ENCODE measurements around the gene RENBP.

RENBP gene

DNA sequence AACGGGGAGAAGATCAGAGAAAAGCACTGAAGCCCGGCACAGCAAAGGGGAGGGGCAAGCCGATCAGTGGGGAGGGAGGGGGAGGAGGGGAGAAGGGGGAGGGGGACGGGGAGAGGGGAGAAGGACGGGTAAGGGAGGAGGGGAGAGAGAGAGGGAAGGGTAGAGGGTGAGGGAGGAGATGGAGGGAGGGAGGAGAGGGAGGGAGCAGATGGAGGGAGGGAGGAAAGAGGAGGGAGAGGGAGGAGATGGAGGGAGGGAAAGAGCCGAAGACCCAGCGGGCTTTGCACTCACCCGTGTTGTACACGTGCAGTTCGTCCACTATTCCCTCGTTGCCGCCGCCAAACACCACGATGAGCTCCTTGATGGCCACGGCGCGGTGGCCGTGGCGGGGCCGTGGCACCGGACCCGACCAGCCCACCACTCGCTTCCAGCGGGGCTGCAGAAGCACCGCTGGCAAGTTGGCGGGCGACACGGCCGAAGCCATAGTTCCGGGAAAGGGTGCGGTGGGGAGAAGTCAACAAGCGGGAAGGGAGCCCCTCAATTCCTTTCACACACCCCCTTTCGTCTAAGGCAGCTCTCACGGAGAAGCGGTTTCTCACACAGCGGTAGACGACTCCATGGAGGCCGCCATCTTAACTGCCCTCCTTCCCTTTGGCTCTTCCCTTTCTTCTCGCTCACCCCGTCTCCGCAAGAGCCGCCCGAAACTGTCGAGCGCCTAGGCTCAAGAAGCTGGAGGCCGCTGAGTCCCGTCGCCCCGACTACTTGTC is 26.1 kb upstream of the RENBP start:
- peak; percentile 69 for DNase-seq

DNA sequence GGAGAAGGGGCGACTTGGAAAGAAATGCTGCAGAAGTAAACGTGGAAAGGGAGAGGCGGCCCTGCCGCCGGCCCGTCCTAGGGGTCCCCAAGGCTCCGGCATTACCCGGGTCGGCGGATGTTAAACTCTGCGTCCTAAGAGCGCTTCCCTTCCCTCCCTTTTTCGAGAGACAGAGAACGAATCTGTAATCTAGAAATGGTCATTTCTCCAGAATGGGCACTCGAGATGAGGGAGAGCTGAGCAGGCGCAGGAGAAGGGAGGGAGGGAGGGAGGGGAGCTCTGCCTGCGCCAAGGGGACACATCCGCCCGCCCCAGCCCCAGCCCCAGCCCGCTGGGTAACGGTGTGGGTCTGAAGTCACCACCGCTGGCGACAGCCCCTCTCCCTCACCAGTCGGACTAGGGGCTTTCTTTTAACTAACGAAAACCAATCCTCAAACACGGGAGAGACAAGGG is 25.5 kb upstream of the RENBP start:
- DNase-seq = peak; percentile 57

DNA sequence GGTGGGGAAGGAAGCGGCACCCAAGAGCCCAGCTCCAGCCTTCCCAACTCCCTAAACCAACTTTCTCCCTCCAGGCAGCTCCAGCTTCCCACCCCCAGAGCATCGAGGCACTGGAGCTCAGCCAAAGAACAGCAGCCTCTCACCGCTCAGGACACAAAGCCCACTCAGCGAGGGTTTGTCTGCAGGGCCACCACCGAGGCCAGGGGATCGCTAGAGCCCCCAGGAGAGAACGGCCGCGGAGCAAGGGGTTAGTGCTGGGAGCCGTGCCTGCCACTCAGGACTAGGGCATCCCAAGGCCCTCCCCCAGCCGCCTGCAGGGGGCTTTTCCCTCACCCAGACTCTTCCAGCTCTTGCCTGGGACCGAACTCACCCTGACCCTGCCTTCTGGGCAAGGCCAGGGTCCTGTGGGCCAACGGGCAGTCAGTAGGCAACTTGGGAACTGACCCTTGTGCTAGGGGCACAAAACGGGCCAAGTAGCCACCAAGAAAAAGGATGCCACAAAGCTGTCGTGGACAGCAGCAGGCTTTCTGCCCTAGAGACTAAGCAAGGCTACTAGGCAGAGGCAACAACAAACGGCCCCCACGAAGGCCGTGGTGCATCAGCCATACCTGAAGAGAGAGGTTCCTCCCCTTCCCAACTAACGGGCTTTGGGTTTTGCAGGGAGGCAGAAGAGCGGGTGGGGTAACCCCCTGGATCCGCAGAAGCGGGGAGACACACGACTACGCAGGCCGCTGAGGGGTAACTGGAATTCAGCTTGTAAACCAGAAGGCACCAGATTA is 24.9 kb upstream of the RENBP start:
- no peak for DNase-seq

DNA sequence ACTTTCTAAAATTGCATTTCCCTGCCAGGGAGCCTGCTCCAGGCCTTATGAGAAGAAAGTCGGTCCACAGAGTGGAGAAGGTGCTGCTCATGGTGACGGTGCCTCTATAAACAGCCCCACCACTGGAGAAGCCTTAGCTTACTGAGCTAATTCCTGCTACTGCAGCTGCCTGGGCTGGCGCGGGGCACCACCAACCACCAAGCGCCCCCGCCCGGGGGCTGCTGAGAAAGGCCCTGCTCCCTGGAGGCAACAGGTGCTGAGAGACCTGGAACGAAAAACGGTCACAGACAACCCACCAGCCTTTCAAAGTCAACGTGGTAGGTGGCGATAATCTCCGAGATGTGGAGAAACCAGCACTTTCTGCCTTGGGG is 24.3 kb upstream of the RENBP start:
- DNase-seq = no peak

DNA sequence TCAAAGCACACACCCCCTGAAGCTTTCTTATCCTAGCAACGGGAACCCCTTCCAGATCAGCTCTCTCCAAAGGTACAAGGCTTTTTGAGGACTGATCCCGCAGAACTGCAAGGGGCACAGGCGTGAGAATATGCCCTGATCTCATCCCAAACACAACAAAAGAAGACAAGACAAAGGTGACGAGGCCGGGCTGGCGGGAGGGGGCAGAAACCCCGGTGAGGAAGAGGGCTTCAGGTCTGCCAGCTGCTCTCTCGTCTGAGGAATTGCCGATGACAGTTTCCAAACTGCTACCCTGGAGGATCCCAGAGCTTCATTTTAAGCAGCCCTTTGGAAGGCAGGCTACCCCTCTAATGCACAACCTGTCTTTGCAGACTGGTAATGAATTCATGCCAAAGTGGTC is 23.8 kb upstream of the RENBP start:
- no peak for DNase-seq

DNA sequence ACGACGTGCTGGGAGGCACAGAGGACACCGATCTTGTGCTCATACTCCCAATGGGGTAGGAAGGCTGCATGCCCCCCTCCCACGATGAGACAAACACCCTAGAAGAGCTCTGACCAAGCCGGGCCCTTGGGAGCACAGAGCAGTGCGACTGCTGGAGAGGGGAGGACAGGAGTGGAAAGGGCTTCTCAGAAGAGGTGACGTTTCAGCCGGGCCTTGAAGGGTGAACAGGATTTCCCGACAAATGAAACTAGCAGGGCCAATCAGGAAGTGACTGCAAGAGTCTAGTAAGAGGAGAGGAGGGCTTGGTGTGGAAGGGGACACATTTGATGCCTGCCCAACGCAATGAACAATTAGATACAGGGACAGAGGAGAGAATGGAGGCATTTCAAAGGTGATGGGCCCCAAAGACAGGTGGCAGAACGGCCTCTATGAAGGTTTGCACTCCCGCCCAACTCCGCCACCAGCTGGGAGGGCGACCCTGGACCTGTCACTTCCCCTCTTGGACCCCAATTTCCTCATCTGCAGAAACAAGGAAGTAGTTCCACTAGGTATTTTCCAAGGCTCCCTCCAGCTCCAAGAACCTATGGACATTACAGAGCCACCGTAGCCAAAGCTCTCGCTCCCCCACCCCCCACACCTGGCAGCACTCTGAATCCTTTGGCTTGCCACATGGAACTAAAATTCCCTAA is 23.2 kb upstream of the RENBP start:
- DNase-seq = no peak

DNA sequence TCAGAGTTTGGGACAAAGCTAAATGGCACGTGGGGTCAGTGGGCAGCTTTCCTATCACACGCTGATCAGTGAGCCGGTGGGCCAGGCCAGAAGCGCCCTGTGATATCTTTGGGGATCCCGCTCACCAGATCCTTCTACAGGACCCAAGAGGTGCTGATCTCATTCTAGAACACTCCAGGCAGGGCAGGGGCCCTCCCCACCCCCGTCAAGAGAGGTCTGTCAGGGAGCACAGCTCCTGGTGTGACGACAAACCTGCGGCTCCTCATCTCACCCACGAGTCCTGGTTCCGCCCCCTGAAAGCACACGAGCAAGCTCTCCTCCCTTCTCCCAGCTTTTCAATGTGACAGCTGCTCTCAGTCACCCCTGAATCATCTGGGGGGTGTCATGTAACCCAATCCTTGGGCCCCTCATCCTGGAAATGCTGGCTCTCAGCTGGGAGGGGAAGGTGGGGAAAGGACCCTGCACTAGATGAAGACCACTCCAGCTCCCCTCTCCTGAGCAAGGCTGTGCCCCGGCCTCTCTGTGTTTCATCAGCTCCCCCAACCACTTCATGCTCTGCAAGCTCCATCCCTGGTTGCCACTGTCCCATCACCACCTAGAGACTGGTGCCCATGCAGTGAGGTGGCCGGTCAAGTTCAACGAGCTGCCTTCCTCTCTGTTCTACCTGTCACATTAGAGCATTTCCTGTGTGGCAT is 22.5 kb upstream of the RENBP start:
- no peak for DNase-seq

DNA sequence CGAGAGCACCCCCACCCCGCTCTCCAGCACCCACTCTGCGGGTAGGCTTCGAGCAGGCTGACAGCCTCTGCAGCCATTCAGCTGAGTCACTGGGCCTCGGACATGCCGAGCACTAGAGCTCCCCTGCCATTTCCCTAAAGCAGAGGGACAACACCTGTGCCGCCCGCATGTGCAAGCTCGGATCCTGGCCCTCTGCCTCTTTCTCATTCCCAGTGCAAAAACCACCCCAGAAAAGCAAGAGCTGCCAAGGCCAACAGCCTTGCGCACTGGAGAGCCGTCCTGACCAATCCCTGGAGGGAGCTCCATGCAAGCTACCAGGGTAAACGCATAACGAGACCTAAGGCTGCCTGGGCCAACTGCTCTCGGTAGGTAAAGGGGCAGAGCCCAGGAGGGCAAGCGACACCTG is 21.8 kb upstream of the RENBP start:
- no peak for DNase-seq

DNA sequence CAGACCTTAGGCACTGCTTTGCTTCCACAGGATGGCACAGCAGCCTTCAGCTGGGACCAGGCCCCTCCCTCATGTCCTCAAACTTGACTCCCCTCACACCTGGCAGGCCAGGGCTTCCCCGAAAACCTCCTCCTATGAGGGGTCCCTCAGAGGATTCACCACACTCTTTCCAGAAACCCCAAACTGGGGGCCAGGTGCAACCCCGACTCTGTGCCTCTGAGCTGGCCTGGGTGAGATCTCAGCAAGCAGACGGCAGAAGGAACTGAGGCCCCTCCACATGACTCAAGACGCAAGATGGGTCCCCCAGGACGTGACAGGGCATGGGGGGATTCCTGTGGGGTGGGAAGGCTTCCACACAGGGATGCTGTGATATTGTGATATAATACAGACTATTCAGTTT is 21.0 kb upstream of the RENBP start:
- DNase-seq = no peak

DNA sequence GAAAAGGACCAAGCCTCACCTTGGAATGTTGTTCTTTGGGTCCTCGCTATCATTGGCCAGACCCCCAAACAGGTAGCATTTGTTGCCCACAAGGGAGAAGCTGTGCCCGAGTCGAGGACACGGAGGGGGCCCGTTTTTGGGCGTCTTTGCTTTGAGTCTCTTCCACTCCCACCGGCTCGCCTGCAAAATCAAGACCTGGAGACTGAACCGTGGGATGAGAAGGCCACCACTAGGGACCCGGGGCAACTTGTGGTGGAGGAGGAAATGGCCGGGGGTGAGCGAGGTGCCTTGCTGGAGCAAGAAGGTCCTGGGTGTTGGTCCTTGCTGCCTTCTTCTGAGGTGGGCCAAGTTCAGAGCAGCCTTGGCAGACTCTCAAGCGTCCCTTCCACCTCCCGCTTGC is 19.7 kb upstream of the RENBP start:
- no peak for DNase-seq

DNA sequence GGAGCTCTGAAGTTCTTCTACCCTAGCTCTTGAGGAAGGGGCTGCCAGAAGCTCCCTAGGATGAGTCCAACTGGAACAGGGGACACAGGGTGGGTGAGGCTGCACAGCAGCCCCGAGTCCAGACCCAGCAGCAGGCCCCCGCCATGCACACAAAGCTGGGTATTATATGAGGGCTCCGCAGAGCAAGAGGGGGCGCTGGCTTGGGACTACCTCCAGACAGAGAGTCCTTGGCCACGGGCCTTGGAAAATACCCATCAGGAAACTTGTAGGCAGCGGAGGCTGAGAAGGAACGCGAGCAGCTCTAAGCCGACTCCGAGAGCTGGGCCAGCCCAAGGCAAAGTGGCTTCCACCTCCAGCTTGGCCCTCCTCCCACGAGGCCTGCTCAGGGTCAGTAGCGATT is 19.1 kb upstream of the RENBP start:
- DNase-seq = no peak

DNA sequence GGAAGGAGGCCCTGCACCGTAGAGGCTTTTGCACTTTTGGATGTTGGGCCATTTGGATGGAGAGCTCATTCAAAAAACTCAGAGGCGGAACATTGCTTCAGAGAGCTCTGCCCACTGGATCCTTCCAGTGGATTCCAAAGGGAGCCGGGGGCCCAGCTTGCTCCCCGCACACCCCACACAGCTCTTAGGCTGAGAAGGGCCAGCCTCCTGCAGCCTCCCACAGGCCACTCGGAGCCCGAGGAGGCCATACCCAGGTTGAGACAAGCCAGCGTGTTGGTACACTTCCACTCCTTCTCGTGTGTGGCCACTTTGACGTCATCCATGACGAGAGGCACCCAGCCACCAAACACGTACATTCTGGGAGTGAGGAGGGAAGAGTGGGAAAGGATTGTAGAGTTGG is 16.8 kb upstream of the RENBP start:
- DNase-seq = no peak

DNA sequence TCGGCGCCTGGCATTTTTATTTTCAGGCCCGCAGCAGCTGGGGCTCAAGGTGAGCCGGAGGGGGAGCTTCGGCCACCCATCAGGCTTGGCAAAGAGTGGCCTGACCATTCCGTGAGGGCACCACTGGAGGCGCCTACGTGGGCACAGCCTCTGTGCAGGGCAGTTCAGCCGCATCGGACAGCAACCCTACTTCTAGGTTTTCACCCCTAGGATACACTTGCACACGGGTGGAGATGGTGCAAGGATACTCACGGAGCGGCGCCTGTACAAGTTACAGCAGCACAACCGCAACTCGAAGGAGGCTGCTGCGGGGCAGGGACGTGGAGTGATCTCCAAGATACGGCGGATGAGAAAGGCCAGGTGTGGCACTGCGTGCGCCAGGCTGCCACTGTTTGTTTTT is 16.3 kb upstream of the RENBP start:
- DNase-seq = no peak

DNA sequence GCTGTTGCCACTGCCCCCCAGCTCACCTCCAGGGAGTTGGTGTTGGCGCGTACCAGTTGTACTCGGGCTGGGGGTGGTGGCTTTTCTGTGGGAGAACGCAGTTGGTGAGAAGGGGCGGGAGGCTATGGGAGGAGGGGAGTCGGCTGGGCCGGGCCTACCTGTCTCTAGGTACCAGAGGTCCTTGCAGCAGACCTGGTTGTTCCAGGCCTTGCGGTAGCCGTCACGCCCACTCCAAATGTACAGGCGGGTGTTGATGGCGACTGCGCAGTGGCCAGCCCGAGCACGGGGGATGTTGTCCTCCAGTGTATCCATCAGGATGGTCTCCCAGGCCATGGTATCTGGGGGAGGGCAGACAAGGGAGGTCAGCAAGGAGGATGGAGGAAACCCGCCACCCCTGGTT is 15.6 kb upstream of the RENBP start:
- DNase-seq = no peak

DNA sequence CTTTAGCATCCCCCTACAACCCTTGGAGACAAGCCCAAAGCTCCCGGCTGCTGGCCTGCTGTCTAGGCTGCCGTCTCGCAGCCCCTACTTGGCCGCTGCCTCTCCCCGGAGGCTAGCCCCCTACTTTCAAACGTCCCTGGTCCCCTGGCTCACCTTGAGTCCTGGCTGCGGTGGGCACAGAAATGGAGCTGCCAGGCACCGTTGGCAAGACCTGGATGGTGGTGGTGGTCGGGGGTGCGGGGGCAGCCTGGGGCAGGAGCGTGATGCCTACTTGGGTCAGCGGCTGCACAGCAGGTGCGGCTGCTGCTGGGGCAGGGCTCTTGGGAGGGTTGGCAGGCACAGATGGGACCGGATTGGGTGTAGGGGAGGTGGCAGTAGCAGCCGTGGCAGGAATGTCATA is 15.2 kb upstream of the RENBP start:
- no peak for DNase-seq

DNA sequence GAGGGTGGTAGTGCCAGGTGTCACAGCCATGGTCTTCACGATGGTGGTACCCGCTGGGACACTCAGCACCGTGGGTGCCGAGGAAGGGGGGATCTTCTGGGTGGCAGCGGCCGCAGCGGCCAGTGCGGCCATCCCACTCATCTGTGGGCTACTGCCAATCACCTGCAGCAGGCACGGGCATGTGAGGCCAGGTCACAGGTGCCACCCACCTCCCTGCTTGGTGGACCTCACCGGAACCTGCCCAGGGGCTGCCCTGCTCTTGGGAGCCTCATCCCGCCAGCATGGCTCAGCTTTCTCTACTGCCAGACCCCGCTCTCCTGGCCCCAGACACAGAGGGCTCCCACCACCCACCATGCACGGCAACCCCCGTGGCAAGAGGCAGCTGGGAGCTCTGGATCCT is 14.2 kb upstream of the RENBP start:
- DNase-seq = no peak

DNA sequence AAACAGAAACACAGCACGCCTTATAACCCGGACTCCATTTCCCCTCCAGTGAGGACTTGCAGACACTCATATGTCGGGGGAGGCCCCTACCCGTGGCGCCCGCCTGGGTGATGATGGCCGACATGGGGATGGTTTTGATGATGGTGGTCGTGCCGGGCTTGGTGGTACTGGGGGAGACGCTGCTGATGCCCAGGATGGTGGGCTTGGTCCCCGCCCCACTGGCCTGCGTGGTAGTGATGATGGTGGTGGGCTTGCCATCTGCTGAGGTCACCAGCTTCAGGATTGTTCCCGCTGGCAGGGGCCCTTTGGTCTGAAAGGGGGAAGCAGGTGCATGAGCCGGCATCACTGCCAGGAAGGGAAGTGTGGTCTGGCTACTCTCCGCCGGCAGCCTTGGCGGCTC is 12.8 kb upstream of the RENBP start:
- no peak for DNase-seq

DNA sequence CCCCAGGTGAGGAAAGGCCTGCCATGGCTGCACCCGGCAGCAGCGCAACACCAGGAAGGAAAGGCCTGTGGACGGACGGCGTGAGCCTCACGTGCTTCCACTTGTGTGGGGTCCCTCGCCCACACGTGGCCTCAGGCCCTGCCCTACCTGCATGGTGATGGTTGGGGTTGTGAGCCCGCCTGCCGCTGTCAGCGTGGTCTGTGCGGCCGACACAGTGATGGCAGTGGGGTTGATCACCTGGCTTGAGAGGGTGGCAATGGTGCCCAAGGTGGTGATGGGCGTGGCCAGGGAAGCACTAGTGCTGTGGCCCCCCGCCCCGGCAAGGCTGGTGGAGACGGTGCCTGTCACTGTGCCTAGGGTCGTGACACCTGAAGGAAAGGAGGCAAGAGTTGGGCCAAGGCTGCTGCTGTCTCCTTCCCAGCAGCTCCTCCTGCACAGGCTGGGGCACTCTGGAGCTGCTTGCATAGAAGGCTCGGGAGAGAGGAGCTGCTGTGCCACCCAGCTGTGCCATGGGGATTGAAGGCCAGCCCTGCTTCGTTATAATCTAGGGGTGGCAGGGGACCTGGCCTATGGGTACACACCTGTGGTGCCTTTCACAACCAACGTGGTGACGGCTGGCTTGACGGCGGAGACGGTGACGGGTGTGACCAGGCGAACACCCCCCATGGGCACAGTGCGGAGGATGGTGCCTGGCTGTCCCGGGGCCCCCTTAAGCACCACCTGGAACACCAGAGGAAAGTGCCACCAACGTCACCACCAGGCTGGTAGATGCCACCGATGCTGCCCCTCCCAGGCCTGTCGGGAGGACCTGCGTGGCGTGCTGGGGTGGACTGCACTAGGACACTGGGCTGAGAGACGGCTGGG is 11.8 kb upstream of the RENBP start:
- no peak for DNase-seq

DNA sequence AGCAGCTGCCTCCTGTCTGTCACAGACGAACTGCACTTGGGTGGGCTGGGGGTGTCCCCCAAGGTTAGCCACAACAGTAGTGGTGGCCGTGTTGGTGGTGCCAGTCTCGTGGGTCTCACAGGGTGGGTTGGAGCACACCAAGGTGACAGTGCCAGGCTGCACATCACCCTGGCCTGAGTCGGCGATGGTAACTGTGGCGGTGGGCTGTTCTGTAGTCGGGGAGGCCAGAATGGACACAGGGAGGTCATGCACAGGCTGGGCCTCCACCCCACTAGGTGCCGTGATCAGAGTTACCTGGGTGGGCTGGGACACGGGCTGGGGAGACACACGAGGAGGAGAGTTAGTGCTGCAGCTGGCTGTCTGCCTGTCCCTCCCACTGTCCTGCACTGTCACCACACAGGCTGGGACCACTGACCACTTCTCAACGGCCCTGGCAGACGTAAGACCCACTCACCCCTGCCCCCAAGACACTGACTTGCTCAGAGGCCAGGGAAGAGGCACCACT is 10.8 kb upstream of the RENBP start:
- no peak for DNase-seq

DNA sequence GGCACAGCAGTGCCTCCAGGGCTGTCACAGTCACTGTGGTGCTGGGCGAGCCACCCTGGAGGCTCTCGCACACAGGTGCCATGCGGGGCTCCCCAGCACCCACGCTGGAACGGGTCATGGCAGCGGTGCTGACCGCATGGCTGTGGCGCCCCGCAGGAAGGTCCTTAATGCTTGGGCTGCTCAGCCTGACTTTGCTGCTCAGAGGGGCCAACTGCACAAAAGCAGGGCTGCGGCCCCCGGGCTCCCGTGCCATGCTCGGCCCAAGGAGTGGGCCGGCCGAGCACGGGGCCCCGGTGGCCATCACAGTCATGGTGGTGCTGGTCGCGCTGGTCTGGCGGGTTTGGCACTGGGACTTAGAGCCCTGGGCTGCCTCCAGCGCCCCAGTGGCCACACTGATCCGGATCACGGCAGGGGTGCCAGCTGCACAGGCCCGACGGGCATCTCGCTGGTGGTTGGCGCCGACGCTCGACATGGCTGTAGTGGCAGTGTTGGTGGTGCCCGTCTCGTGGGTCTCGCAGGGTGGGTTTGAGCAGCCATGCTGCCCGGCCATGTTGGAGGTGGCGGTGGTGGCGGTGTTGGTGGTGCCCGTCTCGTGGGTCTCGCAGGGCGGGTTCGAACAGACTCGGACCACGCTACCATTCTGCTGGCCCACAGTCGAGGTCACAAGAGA is 10.2 kb upstream of the RENBP start:
- no peak for DNase-seq

DNA sequence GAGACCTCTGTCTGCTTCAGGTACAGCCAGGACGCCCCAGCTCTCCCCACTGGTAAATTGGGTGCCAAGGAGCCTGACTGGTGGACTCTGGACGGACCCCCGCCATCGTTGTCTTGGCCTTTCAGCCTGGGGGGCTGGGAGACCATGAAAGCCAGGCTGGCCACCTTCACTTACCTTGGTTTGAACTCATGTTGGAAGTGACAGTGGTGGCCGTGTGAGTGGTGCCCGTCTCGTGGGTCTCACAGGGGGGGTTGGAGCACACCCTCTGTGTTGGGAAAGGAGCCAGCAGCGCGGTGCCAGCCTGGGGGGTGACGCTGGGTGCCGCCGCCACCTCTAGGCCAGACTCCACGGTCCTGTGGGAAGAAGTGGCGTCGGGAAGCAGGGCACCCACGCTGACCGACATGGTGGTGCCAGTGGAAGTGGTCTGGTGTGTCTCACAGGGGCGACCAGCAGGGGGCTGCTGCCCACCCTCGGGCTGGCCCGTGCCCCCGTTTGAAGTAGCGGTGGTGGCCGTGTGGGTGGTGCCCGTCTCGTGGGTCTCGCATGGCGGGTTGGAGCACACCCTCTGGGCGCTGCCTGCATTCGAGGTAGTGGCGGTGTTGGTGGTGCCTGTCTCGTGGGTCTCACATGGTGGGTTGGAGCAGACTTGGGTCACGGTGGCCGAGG is 9.6 kb upstream of the RENBP start:
- DNase-seq = no peak

Measured in DMS53 (cell line).